ENCODE measurements around the gene HAL. TPM values are rescaled to one million over a fixed set of nuclear protein-coding genes. Genes with fewer than 3 reads are reported as not detected.

The HAL gene
- total RNA-seq, 2 experiments from 2014 or later, result 0.25 TPM

GRCh38 chr12:95982602-95983001, 13.5 kb downstream of the HAL start:
- no peak overlapping the region for H3K27ac Mint-ChIP-seq
- ATAC-seq, result no peak
- H3K4me3 Mint-ChIP-seq, result no peak overlapping the region
- no peak for TF ChIP-seq CTCF (IDR thresholded peaks at IDR 0.05)
- H3K36me3 Mint-ChIP-seq (ENCODE audit: low read depth), result no peaks in the 10 kb centered on the region
- no peaks in the 10 kb centered on the region for H3K9me3 Mint-ChIP-seq
- DNase-seq, result no peak
- POLR2A ChIA-PET, result no interaction called here
- H3K4me1 Mint-ChIP-seq (ENCODE audit: low read depth), result no peaks in the 10 kb centered on the region
- intact Hi-C loops (cut with micrococcal nuclease), result no loop called here
- no peaks in the 10 kb centered on the region for H3K27me3 Mint-ChIP-seq
- CTCF ChIA-PET, result interaction anchor here (1.0 kb wide), 1 partner anchor 16 kb away, joined by 3 read pairs; no protein-coding TSS in a partner anchor

GRCh38 chr12:95980437-95980836, 15.7 kb downstream of the HAL start:
- DNase-seq, result no peak
- POLR2A ChIA-PET, result no interaction called here

GRCh38 chr12:95978774-95979173, 17.4 kb downstream of the HAL start:
- intact Hi-C loops (cut with micrococcal nuclease), result no loop called here
- H3K27ac Mint-ChIP-seq, result no peak overlapping the region
- H3K27me3 Mint-ChIP-seq, result no peaks in the 10 kb centered on the region
- no peak overlapping the region for H3K4me3 Mint-ChIP-seq
- no peak for TF ChIP-seq CTCF (IDR thresholded peaks at IDR 0.05)
- H3K9me3 Mint-ChIP-seq, result no peaks in the 10 kb centered on the region
- no peaks in the 10 kb centered on the region for H3K4me1 Mint-ChIP-seq (ENCODE audit: low read depth)
- CTCF ChIA-PET, result interaction anchor here (1.0 kb wide), 1 partner anchor 20 kb away, joined by 4 read pairs; no protein-coding TSS in a partner anchor
- no peak for ATAC-seq
- no peaks in the 10 kb centered on the region for H3K36me3 Mint-ChIP-seq (ENCODE audit: low read depth)
- POLR2A ChIA-PET, result interaction anchor here (0.9 kb wide), 1 partner anchor 76 kb away, joined by 3 read pairs; no protein-coding TSS in a partner anchor
- DNase-seq, result no peak

More at GRCh38 chr12:95980437-95980836, 15.7 kb downstream of the HAL start:
- ATAC-seq, result no peak
- no peak overlapping the region for H3K27ac Mint-ChIP-seq
- no peaks in the 10 kb centered on the region for H3K4me1 Mint-ChIP-seq (ENCODE audit: low read depth)
- CTCF ChIA-PET, result no interaction called here
- TF ChIP-seq CTCF (IDR thresholded peaks at IDR 0.05), result no peak
- H3K27me3 Mint-ChIP-seq, result no peaks in the 10 kb centered on the region
- H3K9me3 Mint-ChIP-seq, result no peaks in the 10 kb centered on the region
- H3K4me3 Mint-ChIP-seq, result no peak overlapping the region
- intact Hi-C loops (cut with micrococcal nuclease), result no loop called here
- no peaks in the 10 kb centered on the region for H3K36me3 Mint-ChIP-seq (ENCODE audit: low read depth)

GRCh38 chr12:95978351-95978750, 17.8 kb downstream of the HAL start:
- intact Hi-C loops (cut with micrococcal nuclease), result no loop called here
- Mint-ChIP-seq H3K27ac (no peak overlapping the region), H3K4me1 (ENCODE audit: low read depth) (no peaks in the 10 kb centered on the region), H3K4me3 (no peak overlapping the region), H3K9me3 (no peaks in the 10 kb centered on the region), H3K27me3 (no peaks in the 10 kb centered on the region), H3K36me3 (ENCODE audit: low read depth) (no peaks in the 10 kb centered on the region)
- TF ChIP-seq CTCF (IDR thresholded peaks at IDR 0.05), result no peak
- ATAC-seq, result no peak
- no peak for DNase-seq
- CTCF ChIA-PET, result no interaction called here
- POLR2A ChIA-PET, result interaction anchor here (0.9 kb wide), 1 partner anchor 76 kb away, joined by 3 read pairs; no protein-coding TSS in a partner anchor

- H3K36me3 Mint-ChIP-seq (ENCODE audit: low read depth), result no peaks in the 10 kb centered on the region
- no peaks in the 10 kb centered on the region for H3K27me3 Mint-ChIP-seq
- no peak overlapping the region for H3K27ac Mint-ChIP-seq
- no peaks in the 10 kb centered on the region for H3K9me3 Mint-ChIP-seq
- H3K4me3 Mint-ChIP-seq, result no peak overlapping the region
- ChIA-PET CTCF (no interaction called here), POLR2A (interaction anchor here (0.9 kb wide), 1 partner anchor 75 kb away, joined by 3 read pairs; no protein-coding TSS in a partner anchor)
- ATAC-seq (no peak), DNase-seq (no peak)
- no peak for TF ChIP-seq CTCF (IDR thresholded peaks at IDR 0.05)
- no peaks in the 10 kb centered on the region for H3K4me1 Mint-ChIP-seq (ENCODE audit: low read depth)
- intact Hi-C loops (cut with micrococcal nuclease), result no loop called here
Measured at GRCh38 chr12:95977764-95978305, 18.3 kb downstream of the HAL start.

Measured in activated CD8-positive, alpha-beta T cell treated with anti-CD3 and anti-CD28 coated beads for 36 hours (primary cell).